ENCODE measurements around the gene VPS41.

The VPS41 gene

GRCh38 chr7:38801786-38802185, 107.2 kb downstream of the VPS41 start:
- no peak for DNase-seq

DNA sequence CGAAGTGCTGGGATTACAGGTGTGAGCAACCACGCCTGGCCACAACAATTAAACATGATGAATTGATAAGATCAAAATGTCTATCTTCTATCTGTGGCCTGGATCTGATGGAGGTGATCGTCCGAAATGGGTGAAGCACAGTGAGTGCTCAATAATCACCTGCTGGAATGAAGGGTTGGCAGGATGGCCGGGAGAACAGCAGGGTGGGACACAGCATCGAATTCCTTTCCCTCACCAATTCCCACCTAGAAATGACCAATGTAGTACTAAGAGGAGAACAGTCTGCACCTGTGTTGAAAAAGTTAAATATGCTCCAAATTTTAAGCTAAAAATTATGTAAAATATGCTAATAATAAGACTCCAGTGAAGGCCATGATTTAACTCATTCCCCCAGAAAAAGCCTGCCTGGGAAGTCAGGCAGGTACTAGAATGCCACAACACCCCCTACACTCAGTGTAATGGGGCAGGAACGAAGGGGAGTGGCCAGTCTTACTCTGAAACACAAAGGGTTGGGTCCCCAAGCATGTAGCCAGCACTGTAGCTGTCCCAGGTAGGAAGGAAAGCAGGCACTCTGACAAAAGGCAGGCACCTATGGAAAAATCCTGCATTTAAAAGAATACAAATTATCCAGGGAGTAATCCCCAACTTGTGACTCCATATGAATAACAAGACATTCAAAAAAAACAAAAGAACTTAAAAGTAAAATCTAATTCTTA, 110.3 kb downstream of the VPS41 start:
- DNase-seq: no peak

DNA sequence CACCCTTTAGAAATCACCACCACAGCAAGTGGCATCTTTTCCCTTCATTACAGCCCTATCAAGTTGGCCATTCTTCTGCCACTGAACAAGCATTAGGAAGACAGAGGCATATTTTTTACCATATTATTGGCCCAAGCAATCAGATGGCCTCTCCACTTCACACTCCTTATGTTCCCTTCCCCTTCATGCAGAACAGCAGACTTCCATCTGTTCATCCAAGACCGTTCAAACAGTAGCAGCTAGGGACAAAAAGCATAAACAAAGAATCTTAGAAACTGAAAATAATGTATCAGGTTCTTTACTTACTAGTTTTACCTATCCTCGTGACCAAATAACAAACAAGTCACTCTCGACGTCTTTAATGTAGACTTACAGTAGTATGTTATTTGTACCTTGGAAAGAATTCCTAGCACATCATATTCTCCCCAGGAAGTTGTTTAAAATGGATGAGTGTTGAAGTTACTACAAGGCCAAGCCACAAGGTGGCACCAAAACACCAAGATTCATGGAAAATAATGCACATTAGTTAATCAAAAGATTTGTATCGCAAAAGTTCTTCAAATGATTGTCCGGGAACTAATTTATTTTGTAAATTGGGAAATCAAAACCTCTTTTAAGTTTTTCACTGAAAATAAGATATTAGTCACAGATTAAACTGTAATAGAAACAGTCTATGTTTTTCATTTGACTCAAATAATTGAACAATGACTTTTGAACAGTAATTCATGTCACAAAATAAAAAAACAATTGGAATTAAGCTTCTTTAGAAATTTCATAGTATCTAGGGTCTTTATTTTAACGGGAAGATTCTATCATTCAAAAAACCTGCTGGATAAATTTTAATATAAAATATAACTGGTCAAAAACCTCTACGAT, 112.1 kb downstream of the VPS41 start:
- DNase-seq: no peak

- no peak for DNase-seq
Measured at GRCh38 chr7:38795593-38795992, 113.4 kb downstream of the VPS41 start.

DNA sequence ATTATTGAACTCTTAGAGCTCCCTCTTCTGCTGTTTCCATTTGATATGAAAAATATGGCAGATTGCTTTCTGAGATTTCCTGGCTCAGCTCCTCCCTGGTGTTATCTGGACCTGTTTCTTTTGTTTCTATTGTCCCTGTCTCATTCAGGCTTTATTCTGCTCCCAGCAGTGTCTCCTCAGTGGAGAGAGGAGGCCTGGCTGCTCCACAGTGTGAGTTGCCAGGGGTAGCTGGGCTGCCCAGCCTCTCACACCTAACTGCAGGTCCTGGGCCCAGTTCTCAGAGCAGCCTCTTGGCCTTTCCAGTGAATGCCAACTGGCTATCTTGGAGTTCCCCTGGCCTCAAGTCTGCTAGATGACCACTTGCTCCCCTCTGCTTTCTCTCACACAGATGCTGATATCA, 127.0 kb downstream of the VPS41 start:
- no peak for DNase-seq

DNA sequence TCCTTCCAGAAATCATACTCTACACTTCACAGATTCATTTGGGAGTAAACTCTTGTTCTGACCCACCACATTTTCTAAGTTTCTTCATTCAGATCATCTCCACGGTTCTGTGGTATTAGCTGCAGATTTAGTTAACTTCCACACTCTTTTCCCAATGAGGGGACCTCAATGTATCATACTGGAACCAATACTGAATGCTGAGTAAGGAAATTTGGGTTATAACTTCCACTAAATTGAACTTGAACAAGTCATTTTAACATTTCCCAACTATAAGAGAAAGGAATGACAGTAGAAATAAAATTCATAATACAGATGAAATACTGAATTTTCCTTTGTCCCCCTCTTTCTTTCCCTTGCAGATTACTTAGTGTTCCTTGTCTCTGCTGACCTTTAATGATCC, 131.4 kb downstream of the VPS41 start:
- no peak for DNase-seq

GRCh38 chr7:38775506-38776175, 133.3 kb downstream of the VPS41 start:
- no peak for DNase-seq

- no peak for DNase-seq
Measured at GRCh38 chr7:38773430-38773829, 135.6 kb downstream of the VPS41 start.

GRCh38 chr7:38760226-38760625, 148.8 kb downstream of the VPS41 start:
- DNase-seq: no peak

DNA sequence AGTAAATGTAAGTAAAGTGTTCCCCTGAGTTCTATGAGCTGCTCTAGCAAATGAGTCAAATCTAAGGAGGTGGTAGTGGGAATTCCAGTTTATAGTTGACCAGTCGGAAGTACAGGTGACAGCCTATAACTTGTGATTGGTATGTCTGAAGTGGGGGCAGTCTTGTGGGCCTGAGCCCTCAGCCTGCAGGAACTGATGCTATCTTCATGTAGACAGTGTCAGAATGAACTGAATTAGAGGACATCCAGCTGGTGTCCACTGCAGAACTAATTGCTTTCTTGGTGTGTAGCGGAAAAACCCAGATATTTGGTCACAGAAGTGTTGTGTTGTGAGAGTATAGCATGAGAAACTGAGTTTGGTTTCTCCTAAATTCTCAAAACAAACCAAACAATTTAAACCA, 150.0 kb downstream of the VPS41 start:
- DNase-seq: no peak

- DNase-seq: no peak
Measured at GRCh38 chr7:38757931-38758330, 151.1 kb downstream of the VPS41 start.

- DNase-seq: no peak
Measured at GRCh38 chr7:38756521-38756920, 152.5 kb downstream of the VPS41 start.

GRCh38 chr7:38753347-38753746, 155.6 kb downstream of the VPS41 start:
- no peak for DNase-seq

GRCh38 chr7:38751416-38751815, 157.6 kb downstream of the VPS41 start:
- DNase-seq: no peak

DNA sequence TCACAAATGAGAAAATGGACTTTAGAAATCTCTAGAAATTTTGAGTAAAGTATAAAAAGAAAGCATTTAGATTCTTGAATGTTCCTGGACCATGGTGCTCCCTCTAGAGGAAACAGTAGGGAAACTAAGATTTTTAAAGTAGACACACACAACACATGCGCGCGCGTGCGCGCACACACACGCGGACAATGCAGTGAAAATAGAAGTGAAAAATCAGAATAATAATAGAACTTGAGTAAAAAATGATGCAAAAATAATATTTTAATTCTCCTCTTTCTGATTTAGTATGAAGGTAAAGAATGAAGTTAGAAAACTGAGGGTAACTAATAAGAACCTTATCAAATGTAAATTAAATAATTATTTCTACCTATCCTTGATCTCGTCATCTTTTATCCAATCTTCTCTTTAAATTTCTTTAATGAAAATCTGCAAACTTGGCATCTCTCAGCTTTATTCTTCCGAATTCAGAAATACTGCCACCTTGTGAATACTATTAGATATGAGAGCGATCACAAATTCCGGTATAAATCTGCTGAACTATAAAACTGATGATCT, 160.9 kb downstream of the VPS41 start:
- DNase-seq: no peak

GRCh38 chr7:38746438-38746837, 162.6 kb downstream of the VPS41 start:
- no peak for DNase-seq

DNA sequence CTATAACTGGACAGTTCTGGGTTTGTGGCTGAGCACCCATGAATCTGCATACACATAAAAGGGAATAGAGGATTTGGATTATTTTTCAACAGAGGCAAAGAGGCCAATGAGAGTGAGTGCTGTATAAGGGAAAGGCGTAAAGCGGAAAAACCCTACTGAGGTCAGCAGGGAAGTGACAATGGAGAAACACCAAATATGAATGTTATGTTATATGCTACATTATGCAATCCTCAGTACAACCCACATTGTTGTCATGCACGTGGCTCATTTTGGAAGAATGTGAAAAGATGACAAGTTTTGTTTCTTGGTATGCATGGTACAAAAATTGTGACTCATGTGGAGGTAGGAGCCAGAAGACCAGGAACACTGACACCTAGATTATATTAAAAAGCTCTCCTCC, 164.2 kb downstream of the VPS41 start:
- no peak for DNase-seq

GRCh38 chr7:38743899-38744298, 165.1 kb downstream of the VPS41 start:
- DNase-seq: no peak

GRCh38 chr7:38740041-38740440, 168.9 kb downstream of the VPS41 start:
- no peak for DNase-seq

- no peak for DNase-seq
Measured at GRCh38 chr7:38736138-38736537, 172.9 kb downstream of the VPS41 start.

- DNase-seq: no peak
Measured at GRCh38 chr7:38731215-38731614, 177.8 kb downstream of the VPS41 start.

- no peak for DNase-seq
Measured at GRCh38 chr7:38728145-38728544, 180.8 kb downstream of the VPS41 start.

GRCh38 chr7:38727184-38727940, 181.6 kb downstream of the VPS41 start:
- DNase-seq: no peak

Data from activated gamma-delta T cell (primary cell).